Thyroid gland (tissue), 4 donors: ENCODE data around the gene NKX2-4.

ENCODE experiments used
- POLR2A ChIP-seq, 2 donors: fragments of 450-650 bp; IDR thresholded peaks; one replicate each; pipeline ENCODE4 v1.6.1; 2017; ENCODE audit warnings: antibody characterized with exemption in 2 of 2, mild to moderate bottlenecking in 2 of 2, moderate library complexity in 1 of 2
- TF ChIP-seq, protein P1 (sequence below), 6 experiments: fragments of 200-600 bp in 3 of 6; fragments of 450-650 bp in 3 of 6; sonication (generic) in 3 of 6; IDR thresholded peaks; one replicate each; pipeline ENCODE4 v1.5.1; 2016 to 2019; ENCODE audit warnings: antibody characterized with exemption in 6 of 6, mild to moderate bottlenecking in 2 of 6, inconsistent platforms in 1 of 6, moderate library complexity in 1 of 6

DNA sequence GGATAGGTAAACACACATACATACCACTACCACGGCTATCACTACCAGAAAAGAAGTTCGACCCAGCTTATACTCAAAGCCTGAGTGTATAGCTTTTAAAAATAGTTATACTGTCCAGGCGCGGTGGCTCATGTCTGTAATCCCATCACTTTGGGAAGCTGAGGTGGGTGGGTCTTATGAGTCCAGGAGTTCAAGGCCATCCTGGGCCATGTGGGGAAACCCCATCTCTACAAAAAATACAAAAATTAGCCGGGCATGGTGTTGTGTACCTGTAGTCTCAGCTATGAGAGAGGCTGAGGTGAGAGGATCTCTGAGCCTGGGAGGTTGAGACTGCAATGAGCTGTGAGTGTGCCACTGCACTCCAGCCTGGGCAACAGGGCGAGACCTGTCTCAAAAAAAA is 32.9 kb downstream of the NKX2-4 start:
- no peak for TF ChIP-seq POLR2A (IDR thresholded peaks at IDR 0.05)
- TF ChIP-seq, protein P1, sequence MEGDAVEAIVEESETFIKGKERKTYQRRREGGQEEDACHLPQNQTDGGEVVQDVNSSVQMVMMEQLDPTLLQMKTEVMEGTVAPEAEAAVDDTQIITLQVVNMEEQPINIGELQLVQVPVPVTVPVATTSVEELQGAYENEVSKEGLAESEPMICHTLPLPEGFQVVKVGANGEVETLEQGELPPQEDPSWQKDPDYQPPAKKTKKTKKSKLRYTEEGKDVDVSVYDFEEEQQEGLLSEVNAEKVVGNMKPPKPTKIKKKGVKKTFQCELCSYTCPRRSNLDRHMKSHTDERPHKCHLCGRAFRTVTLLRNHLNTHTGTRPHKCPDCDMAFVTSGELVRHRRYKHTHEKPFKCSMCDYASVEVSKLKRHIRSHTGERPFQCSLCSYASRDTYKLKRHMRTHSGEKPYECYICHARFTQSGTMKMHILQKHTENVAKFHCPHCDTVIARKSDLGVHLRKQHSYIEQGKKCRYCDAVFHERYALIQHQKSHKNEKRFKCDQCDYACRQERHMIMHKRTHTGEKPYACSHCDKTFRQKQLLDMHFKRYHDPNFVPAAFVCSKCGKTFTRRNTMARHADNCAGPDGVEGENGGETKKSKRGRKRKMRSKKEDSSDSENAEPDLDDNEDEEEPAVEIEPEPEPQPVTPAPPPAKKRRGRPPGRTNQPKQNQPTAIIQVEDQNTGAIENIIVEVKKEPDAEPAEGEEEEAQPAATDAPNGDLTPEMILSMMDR (IDR thresholded peaks at IDR 0.05) = no peak
